Keratinocyte (primary cell): ENCODE data around the gene DLX2.

Experiments used
- CTCF ChIP-seq, 3 experiments: IDR thresholded peaks in 1 of 3; conservative IDR thresholded peaks in 1 of 3; optimal IDR thresholded peaks in 1 of 3; 2 replicates in 2 of 3; 3 replicates in 1 of 3; pipeline versions ENCODE3 to v1.5.1; 2011; ENCODE audit warnings: low read length in 3 of 3, mild to moderate bottlenecking in 3 of 3, moderate library complexity in 2 of 3, control low read depth in 1 of 3, inconsistent platforms in 1 of 3; ENCODE audit not compliant: insufficient read depth in 2 of 3; ENCODE audit errors: extremely low read depth in 1 of 3
- EZH2 ChIP-seq: IDR thresholded peaks from one replicate; pipeline ENCODE4 v1.6.1; 2012; ENCODE audit warnings: inconsistent platforms, mild to moderate bottlenecking, low read length, moderate library complexity

DNA sequence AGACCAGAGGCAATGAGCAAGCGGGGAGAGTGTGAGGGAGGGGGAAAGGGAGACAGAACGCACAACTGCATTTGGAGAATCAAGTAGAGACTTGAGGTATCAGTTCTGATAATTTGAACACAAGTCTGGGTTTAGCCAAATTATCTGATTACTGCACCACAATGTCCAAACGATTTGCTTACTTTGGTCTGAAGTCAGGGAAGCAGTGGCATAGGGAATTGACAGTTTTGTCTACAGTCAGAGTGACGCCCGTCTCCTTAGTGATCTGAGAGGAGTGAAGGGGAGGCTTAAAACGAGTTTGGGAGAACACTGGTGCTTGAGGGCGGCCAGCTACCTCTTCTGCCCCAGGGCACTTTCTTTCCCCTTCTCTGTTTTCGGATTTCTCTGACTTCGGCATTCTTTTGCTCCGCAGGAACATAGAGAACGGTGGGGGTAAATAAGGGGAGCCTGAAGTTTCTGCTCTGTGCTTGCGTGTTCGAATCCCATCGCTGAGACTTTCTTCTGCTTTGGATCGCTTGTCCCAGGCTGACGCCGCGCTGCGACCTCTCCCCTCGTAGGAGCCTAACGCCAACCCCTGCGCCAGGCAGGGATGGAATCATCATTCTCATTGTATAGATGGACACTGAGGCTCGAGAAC, 2.9 kb upstream of the DLX2 start:
- TF ChIP-seq CTCF (optimal IDR thresholded peaks at IDR 0.05 in 1 of 3, IDR thresholded peaks at IDR 0.05 in 1 of 3, conservative IDR thresholded peaks at IDR 0.05 in 1 of 3; ENCODE audit: extremely low read depth in 1 of 3, insufficient read depth in 2 of 3, low read length in 3 of 3) (no peak), EZH2 (no peak)
